Choroid plexus epithelial cell (primary cell): ENCODE measurements around the gene TEKT5.
"Not testable (repeated sequence)": the region's sequence is repeated elsewhere in the genome, so short reads cannot be mapped to it uniquely, and the experiment has no call there.

Experiments
- DNase-seq: peaks from one replicate; pipeline ENCODE4 v3.0.0-alpha.2; 2010; ENCODE audit warnings: low read depth
- H3K4me3 ChIP-seq: 2 replicates; pipeline ENCODE4 v1.5.1; 2011; ENCODE audit warnings: low read depth, mild to moderate bottlenecking, control low read depth, low read length, moderate library complexity
- TF ChIP-seq, protein P1 (sequence below): conservative IDR thresholded peaks from 2 replicates; pipeline ENCODE4 v1.5.1; 2011; ENCODE audit warnings: low read depth, mild to moderate bottlenecking, control low read depth, inconsistent platforms, low read length, moderate library complexity

TEKT5 gene

DNA sequence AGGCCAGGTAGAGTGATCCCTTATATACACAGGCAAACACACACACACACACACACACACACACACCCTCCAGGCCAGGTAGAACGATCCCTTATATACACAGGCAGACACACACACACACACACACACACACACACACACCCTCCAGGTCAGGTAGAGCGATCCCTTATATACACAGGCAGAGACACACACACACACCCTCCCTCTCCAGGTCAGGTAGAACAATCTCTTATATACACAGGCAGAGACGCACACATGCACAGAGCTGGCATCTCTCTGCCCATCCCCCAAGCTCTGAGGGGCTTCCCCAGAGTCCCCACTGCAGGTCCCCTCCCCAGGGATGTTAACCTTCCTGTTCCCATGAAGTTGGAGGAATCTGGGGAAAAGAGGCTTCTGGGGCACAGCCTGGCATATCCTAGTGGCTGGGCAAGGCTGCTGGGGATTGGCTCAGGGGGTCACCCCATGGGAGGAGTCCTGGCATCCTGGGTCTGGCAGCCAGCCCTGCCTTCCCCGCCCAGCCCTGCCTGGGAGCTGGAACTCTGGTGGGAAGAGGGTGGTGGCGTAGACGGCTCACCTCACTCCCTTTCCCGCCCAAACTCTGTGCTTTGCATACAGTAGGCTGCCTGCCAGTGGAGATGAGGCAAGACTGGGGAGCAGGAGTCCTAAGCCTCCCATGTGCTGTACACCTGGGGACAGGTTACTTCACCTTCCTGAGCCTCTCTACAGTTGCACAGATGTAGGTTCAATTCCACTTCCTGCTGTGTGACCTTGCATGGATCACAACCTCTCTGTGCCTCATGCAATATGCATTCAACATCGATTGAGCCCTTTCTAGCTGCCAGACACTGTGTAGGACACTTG is 41.8 kb downstream of the TEKT5 start:
- TF ChIP-seq, protein P1, sequence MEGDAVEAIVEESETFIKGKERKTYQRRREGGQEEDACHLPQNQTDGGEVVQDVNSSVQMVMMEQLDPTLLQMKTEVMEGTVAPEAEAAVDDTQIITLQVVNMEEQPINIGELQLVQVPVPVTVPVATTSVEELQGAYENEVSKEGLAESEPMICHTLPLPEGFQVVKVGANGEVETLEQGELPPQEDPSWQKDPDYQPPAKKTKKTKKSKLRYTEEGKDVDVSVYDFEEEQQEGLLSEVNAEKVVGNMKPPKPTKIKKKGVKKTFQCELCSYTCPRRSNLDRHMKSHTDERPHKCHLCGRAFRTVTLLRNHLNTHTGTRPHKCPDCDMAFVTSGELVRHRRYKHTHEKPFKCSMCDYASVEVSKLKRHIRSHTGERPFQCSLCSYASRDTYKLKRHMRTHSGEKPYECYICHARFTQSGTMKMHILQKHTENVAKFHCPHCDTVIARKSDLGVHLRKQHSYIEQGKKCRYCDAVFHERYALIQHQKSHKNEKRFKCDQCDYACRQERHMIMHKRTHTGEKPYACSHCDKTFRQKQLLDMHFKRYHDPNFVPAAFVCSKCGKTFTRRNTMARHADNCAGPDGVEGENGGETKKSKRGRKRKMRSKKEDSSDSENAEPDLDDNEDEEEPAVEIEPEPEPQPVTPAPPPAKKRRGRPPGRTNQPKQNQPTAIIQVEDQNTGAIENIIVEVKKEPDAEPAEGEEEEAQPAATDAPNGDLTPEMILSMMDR: no peak
- DNase-seq: no peak
- no peak overlapping the region for H3K4me3 ChIP-seq

DNA sequence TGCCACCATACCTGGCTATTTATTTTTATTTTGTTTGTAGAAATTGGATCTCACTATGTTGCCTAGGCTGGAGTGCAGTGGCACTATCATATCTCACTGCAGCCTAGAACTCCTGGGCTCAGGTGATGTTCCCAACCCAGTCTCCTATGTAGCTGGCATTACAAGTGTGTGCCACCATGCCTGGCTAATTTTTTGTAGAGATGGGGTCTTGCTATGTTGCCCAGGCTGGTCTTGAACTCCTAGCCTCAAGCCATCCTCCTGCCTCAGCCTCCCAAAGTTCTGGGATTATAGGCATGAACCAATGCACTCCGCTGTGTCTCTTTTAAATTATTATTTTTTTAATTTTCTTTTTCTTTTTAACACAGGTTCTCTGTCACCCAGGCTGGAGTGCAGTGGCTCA is 45.6 kb downstream of the TEKT5 start:
- not testable (repeated sequence) for H3K4me3 ChIP-seq, DNase-seq

DNA sequence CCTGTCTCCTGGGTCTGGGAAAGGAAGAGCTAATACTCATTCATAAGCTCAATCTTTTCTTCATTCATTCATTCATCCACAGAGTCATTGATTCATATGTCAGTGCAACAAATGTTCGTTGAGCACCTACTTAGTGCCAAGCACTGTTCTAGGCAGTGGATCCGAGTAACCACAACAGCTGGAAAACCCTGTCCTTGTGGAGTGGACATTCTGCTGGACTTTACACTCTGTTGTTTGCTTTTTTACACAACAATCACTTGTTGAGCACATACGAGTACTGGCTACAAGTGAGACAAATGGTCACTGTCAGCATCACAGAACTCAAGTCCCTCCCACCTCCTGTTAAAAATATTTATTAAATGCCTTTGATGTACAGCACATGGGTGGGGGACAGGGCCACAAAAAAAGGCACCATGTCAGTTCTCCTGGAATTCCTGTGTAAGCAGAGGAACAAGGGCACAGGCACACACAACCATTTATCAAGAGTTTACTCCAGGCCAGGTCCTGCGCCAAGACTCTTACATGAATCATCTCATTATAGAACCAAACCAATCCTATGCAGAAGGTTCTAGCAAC is 46.9 kb downstream of the TEKT5 start:
- TF ChIP-seq, protein P1: no peak
- no peak overlapping the region for H3K4me3 ChIP-seq
- DNase-seq: no peak

DNA sequence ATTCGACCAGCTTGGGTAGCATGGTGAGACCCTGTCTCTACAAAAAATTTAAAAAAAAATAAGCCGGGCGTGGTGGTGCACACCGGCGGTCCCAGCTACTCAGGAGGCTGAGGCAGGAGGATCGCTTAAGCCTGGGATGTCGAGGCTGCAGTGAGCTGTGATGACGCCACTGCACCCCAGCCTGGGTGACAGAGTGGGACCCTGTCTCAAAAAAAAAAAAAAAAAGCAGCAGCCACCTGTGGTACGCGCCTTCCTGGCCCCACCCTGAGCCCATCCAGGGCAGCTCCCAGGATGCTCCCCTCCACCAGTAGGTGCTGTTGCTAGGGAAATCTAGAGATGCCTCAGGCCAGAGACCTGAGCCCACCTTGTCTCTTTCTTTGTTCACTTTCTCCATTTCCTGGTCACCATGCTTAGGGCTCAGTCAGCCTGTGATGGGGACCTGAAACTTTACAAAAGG is 47.4 kb downstream of the TEKT5 start:
- TF ChIP-seq, protein P1: no peak
- H3K4me3 ChIP-seq: no peak overlapping the region
- no peak for DNase-seq

DNA sequence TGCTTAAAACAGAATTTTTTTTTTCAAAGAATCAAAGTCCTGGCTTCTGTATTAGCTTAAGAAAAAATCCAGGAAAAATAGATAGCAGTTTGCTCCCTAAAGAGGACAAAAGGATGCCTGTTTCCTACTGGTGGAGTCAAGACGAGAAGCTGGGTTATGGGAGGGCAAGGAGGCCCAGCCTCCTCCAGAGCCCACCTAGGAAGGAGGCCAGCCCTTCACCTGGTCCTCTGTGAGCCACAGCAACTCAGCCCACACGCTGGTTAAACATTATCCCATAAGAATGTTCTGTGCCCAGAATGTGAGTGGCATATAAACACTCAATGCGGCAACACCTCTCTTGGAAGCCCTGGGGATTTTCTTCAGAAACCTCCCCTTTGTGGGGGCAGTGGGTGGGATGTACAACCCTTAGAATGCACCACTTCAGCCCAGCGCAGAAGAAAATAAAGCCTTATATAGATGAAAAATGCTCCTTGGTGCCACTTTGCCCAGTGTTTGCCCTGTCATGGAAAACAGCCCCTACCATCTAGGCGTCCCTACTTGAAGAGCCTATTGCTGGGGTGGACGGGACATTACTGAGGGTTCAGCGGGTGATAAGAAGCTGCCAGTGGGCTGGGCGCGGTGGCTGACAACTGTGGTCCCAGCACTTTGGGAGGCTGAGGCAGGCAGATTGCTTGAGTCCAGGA is 48.0 kb downstream of the TEKT5 start:
- DNase-seq: no peak
- H3K4me3 ChIP-seq: no peak overlapping the region
- TF ChIP-seq, protein P1: no peak

DNA sequence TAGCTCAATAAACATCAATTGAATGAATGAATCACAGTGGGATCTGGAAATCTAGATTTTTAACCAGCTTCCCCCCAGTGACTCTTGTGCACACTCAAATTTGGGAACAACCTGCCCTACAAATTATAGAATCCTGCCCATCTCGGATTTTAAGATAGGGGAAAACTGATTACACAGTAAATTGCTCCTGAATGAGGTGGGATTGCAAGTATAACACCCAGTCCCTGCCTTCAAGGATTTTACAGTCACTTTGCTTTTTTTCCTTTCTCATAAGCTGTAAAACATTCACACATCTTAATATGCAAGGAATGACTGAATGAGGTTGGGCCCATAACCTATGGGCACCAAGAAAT is 48.5 kb downstream of the TEKT5 start:
- no peak overlapping the region for H3K4me3 ChIP-seq
- DNase-seq: no peak
- TF ChIP-seq, protein P1: no peak

DNA sequence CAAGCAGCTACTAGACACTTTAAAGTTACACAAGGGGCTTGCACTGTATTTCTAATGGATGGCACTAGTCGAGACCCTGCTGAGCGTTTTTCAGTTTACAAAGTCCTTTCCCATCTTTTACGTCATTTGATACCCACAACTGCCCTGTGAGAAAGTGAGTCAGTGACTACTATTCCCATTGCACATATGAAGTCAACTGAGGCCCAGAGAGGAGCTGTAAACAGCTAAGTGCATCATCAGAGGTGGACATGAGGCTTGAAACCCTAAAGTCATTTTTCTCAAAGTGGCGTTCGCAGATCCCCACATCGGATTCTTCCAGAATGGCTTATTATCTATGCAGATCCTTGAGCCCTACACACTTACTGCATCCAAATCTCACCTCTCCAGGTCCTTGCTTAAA is 50.6 kb downstream of the TEKT5 start:
- no peak overlapping the region for H3K4me3 ChIP-seq
- TF ChIP-seq, protein P1: no peak
- DNase-seq: no peak
